ENCODE data around the gene ZC3H7A. TPM values are rescaled to one million over a fixed set of nuclear protein-coding genes. Genes with fewer than 3 reads are reported as not detected.

Gene ZC3H7A
- total and polyA plus RNA-seq, 8 donors, result 16.1 to 110 (median 53.4) TPM

- whole genome bisulfite sequencing, 5 donors, result 5 to 15% (median 9%) methylated on average over 5 of the region's 5 CpGs
- peaks cover 0 to 22% (median 20%) of the 10 kb centered on the region in 4 donors for H3K36me3 ChIP-seq
- H3K27me3 ChIP-seq, result no peaks in the 10 kb centered on the region
- H3K4me3 ChIP-seq, result peak overlapping the region; percentile 2 to 23 (median 4)
- H3K9me3 ChIP-seq, result no peaks in the 10 kb centered on the region
- DNase-seq, result peak in 1 of 2 donors; percentile 62
- intact Hi-C loops (cut with DNase I; ENCODE audit: low total_unique reads), result no loop called here
- H3K27ac ChIP-seq, result peak overlapping the region; percentile 46 to 95 (median 84)
- H3K4me1 ChIP-seq, result peaks cover 27 to 77% (median 58%) of the 10 kb centered on the region in 4 donors
- peak in 1 of 3 donors; percentile 31 for TF ChIP-seq POLR2AphosphoS5 (IDR thresholded peaks at IDR 0.05)
- TF ChIP-seq EP300 (IDR thresholded peaks at IDR 0.05), result no peak
- TF ChIP-seq CTCF (IDR thresholded peaks at IDR 0.05), result no peak
- TF ChIP-seq POLR2A (IDR thresholded peaks at IDR 0.05), result no peak
Measured at GRCh38 chr16:11783319-11784037, 13.6 kb downstream of the ZC3H7A start.

- 50 to 74% (median 68%) methylated on average over 5 of the region's 5 CpGs for WGBS, 5 donors
- DNase-seq, result no peak
- intact Hi-C loops (cut with DNase I; ENCODE audit: low total_unique reads), result no loop called here
- peaks cover 9 to 39% (median 37%) of the 10 kb centered on the region in 4 donors for H3K36me3 ChIP-seq
- peaks cover 27 to 64% (median 49%) of the 10 kb centered on the region in 4 donors for H3K4me1 ChIP-seq
- no peaks in the 10 kb centered on the region for H3K27me3 ChIP-seq
- H3K9me3 ChIP-seq, result no peaks in the 10 kb centered on the region
- no peak for TF ChIP-seq CTCF (IDR thresholded peaks at IDR 0.05)
- TF ChIP-seq POLR2A (IDR thresholded peaks at IDR 0.05), result no peak
- no peak for TF ChIP-seq POLR2AphosphoS5 (IDR thresholded peaks at IDR 0.05)
- no peak for TF ChIP-seq EP300 (IDR thresholded peaks at IDR 0.05)
- H3K27ac ChIP-seq, result peak overlapping the region in 4 of 5 donors; percentile 82 to 95 (median 86)
- H3K4me3 ChIP-seq, result no peak overlapping the region
Measured at GRCh38 chr16:11781773-11782172, 15.3 kb downstream of the ZC3H7A start.

- Histone ChIP-seq H3K36me3 (peaks cover 14 to 46% (median 43%) of the 10 kb centered on the region in 4 donors), H3K27me3 (no peaks in the 10 kb centered on the region), H3K9me3 (no peaks in the 10 kb centered on the region), H3K4me3 (no peak overlapping the region), H3K27ac (peak overlapping the region; percentile 4 to 95 (median 84)), H3K4me1 (peaks cover 27 to 57% (median 45%) of the 10 kb centered on the region in 4 donors)
- WGBS, 5 donors, result 75 to 93% (median 85%) methylated on average over 4 of the region's 4 CpGs
- DNase-seq, result no peak
- TF ChIP-seq POLR2A (IDR thresholded peaks at IDR 0.05) (no peak), POLR2AphosphoS5 (IDR thresholded peaks at IDR 0.05) (no peak), EP300 (IDR thresholded peaks at IDR 0.05) (no peak), CTCF (IDR thresholded peaks at IDR 0.05) (no peak)
- intact Hi-C loops (cut with DNase I; ENCODE audit: low total_unique reads), result no loop called here
Measured at GRCh38 chr16:11780991-11781680, 15.9 kb downstream of the ZC3H7A start.

- H3K9me3 ChIP-seq, result no peaks in the 10 kb centered on the region
- H3K4me1 ChIP-seq, result peaks cover 19 to 37% (median 30%) of the 10 kb centered on the region in 4 donors
- DNase-seq, result no peak
- WGBS, 5 donors, result 95 to 98% (median 97%) methylated on average over 7 of the region's 7 CpGs
- H3K4me3 ChIP-seq, result no peak overlapping the region
- H3K27me3 ChIP-seq, result no peaks in the 10 kb centered on the region
- H3K27ac ChIP-seq, result no peak overlapping the region
- intact Hi-C loops (cut with DNase I; ENCODE audit: low total_unique reads), result no loop called here
- TF ChIP-seq POLR2A (IDR thresholded peaks at IDR 0.05) (no peak), POLR2AphosphoS5 (IDR thresholded peaks at IDR 0.05) (no peak), EP300 (IDR thresholded peaks at IDR 0.05) (no peak)
- peaks cover 33 to 66% (median 64%) of the 10 kb centered on the region in 4 donors for H3K36me3 ChIP-seq
Measured at GRCh38 chr16:11779074-11779473, 18.0 kb downstream of the ZC3H7A start.

Measured in stomach (tissue), 9 donors.